GM06990 (cell line): Measurements from ENCODE around the gene COL6A3.
"Not testable (repeated sequence)": the region's sequence is repeated elsewhere in the genome, so short reads cannot be mapped to it uniquely, and the experiment has no call there.

ENCODE experiments used
- DNase-seq: peaks from one replicate; pipeline ENCODE4 v3.0.0-alpha.2; 2011; ENCODE audit not compliant: insufficient read length; ENCODE audit errors: extremely low read depth
- H3K27me3 ChIP-seq: replicated peaks from 2 replicates; pipeline ENCODE4 v1.6.0; 2011; ENCODE audit warnings: low read length; ENCODE audit not compliant: control insufficient read depth, insufficient read depth
- H3K36me3 ChIP-seq: 2 replicates; pipeline ENCODE4 v1.5.1; 2011; ENCODE audit warnings: low read length; ENCODE audit not compliant: control insufficient read depth, insufficient read depth
- H3K4me3 ChIP-seq: replicated peaks from 2 replicates; pipeline ENCODE4 v1.5.1; 2011; ENCODE audit warnings: low read depth, mild to moderate bottlenecking, control low read depth, low read length
- CTCF ChIP-seq: IDR thresholded peaks from 2 replicates; pipeline ENCODE4 v1.5.1; 2011; ENCODE audit warnings: low read length, control low read depth, mild to moderate bottlenecking, inconsistent platforms; ENCODE audit not compliant: insufficient read depth, poor library complexity, severe bottlenecking

The COL6A3 gene

DNA sequence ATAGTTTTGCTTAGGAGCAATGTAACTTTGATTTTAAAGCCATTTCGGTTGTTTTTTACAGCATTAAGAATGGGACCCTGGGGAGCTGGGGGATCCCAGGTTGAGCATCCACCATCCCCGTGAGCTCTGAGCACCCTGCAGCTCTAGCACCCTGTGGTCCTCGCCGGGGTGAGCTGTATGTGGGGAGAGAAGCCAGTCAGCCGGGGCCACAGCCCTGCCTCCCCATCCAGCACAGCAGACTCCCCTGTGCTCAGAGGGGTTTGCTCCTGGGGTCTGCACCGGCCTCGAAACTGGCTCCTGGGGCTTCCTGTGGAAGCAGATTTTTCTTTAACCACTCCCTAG is 1.3 kb downstream of the COL6A3 start:
- Histone ChIP-seq H3K36me3 (no peaks in the 10 kb centered on the region), H3K27me3 (peaks cover 5% of the 10 kb centered on the region), H3K4me3 (no peak overlapping the region)
- no peak for DNase-seq
- no peak for TF ChIP-seq CTCF

DNA sequence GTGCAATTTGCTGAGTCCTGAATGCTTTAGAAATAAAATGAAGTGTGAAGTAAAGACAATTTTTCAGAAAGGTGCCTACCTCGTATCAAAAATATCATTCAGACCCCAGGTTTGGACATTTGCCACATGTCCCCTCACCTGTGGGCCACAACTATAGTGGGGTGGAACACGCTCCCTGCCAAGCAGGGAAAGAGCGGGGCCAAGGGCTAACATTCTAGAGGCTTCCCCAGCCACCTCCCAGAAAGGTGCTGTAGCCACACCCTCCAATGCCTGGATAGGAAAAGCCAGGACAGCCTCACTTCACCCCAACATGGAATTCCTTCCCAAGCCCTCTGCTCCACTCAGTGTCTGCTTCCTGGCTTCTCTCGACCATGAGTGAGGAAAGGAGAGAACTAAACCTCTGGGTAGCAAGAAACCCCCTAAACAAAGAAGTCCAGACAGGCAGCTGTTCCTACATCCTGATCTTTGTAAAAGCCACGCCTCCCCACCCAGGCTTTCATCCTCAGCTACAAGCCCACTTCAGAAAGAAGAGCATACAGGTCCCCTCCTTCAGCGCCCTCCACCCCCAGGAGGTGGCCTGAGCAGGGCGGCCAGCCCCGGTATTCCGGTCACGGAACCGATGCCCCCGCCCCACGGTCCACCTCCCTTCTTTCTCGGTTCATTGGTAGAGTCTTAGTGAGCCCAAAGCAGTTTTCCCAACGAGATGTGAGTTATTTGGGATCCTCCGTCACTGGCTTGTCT is 2.1 kb downstream of the COL6A3 start:
- peaks cover 5% of the 10 kb centered on the region for H3K27me3 ChIP-seq
- no peak overlapping the region for H3K4me3 ChIP-seq
- no peaks in the 10 kb centered on the region for H3K36me3 ChIP-seq
- DNase-seq, result no peak
- TF ChIP-seq CTCF, result no peak

GRCh38 chr2:237411092-237411601 is 2.8 kb downstream of the COL6A3 start:
- Histone ChIP-seq H3K27me3 (peaks cover 5% of the 10 kb centered on the region), H3K4me3 (no peak overlapping the region), H3K36me3 (no peaks in the 10 kb centered on the region)
- no peak for DNase-seq
- no peak for TF ChIP-seq CTCF

DNA sequence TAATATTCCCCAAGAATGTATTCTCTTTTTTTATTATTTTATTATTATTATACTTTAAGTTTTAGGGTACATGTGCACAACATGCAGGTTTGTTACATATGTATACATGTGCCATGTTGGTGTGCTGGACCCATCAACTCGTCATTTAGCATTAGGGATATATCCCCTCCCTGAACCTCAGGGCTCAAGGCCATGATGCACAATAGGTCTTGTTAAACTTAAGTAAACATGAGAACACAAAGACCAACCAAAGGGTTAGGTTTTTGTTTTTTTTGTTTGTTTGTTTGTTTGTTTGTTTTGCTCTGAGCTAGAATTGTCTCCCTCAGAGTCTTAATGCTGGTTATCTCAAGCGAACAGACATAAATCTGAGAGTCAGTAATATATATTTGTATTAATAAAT is 4.7 kb downstream of the COL6A3 start:
- H3K4me3 ChIP-seq, H3K27me3 ChIP-seq, DNase-seq, H3K36me3 ChIP-seq: not testable (repeated sequence)

DNA sequence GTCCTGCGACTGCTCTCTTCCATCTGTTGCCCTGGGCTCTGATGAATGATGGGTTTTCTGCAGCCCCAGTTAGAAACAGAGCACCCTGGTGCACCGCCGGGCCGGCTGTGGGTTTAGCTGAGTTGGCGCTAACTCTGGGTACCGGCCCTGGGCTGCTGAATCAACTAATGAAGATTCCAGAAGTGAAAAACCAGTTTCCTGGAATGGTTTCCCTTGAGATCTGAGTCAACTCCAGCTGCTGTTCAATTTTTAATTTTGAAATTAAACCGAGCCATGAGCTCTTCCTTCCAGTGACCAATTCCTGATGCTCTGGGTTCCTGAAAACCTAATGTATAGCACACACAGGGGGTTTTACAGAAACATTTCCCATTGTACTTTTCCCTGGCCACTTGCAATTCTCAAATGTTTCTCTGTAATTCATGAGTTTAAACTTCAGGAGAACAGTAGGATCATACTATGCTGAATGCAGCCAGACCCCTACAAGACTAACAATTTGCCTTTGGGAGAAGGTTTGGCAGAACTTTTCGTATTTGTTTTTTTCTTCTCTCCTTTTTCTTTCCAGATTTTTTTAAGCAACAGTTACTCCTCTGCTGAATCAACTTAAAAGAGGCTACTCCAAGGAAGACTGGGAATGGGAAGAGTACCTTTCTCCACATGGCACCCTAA is 5.5 kb downstream of the COL6A3 start:
- DNase-seq, result no peak
- Histone ChIP-seq H3K27me3 (peaks cover 3% of the 10 kb centered on the region), H3K4me3 (no peak overlapping the region), H3K36me3 (no peaks in the 10 kb centered on the region)
- no peak for TF ChIP-seq CTCF

GRCh38 chr2:237407700-237408099 is 6.3 kb downstream of the COL6A3 start:
- Histone ChIP-seq H3K4me3 (no peak overlapping the region), H3K36me3 (no peaks in the 10 kb centered on the region), H3K27me3 (peaks cover 3% of the 10 kb centered on the region)
- DNase-seq, result no peak
- TF ChIP-seq CTCF, result no peak
